ENCODE data around the gene NLGN4Y.

NLGN4Y gene

GRCh38 chrY:14679181-14679580 lies 154.9 kb downstream of the NLGN4Y start:
- no peak for DNase-seq

DNA sequence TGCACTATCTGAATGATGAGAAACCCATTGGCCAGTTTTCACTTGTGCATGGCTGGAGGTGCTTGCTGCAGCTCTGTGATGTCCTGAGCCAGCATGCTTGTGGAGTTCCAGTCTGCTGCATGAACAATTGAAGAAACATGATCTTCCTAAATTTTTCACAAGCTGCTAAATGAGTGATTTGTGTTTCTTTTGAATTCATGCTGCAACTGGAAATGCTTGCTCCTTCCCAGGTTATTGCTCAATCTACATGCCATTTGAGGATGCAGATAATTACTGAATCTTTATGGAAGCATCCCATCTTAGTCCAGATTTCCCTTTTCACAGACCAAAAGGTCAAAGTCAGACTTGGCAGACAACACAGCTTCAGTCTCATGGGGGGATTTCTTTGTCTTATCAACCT lies 170.2 kb downstream of the NLGN4Y start:
- DNase-seq: no peak

DNA sequence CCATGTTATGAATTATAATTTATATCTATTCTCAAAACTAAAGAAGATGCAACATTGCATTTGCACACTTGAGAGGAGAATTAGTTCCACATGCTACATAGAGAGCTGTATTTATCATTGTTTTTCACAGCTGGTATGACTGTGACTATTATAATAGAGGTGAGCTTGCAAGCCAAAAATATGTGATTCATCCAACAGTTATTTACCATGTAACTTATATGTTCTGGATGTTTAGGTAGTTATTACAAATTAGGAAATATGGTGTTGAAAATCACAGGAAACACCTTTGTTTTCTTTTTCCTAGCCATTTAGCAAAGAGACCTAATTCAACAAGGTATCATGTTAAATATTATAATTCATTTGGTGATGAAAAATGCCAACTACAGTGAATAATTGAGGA lies 183.8 kb downstream of the NLGN4Y start:
- DNase-seq: no peak

DNA sequence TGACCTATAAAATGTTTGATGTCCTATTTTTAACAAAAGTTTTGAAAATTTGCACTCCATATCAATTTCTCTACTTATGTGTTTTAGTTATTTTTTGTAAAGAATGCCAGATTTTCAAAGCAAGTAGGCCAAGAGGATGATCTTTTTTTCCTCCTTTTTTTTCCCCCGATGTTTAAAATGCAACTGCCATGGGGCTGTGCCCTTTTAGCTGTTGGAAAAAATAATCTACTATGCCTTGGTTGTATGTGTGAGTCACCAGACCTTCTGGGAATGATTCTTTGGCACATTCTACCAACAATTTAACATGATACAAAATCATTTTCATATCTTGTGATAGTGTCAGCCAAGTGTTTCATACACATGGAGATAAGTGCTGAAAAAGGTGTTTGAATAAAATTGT lies 217.3 kb downstream of the NLGN4Y start:
- DNase-seq: no peak

DNA sequence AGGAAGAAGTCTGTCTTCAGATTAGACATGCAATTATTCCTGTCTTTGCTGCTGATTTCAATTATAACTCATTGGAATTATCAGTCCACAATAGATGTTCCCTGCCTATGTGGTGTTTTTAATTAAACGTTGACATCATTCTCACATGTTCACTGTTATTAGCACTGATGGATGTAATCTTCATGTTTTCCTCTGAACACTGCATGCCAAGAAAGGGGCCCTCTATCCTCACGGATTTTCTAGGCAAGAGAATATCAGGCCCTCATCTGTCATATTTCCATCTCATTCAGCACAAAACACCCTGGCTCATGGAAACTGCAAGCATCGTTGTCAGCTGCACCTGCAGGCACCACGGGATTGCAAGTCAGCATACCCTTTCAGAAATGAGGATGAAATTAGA lies 224.0 kb downstream of the NLGN4Y start:
- DNase-seq: no peak

DNA sequence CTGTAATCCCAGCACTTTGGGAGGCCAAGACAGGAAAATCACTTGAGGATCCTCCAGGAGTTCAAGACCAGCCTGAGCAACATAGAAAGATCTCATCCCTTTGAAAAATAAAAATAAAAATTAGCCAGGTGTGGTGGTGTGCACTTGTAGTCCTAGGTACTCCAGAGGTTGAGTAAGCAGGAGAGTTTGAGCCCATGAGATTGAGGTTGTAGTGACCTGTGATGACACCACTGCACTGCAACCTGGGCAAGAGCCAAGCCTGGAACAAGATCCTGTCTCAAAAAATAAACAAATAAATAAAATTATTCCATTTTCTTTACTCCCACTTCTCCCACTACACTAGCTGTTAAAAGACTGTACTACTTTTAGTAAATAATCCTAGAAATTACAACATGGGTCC lies 231.2 kb downstream of the NLGN4Y start:
- no peak for DNase-seq

DNA sequence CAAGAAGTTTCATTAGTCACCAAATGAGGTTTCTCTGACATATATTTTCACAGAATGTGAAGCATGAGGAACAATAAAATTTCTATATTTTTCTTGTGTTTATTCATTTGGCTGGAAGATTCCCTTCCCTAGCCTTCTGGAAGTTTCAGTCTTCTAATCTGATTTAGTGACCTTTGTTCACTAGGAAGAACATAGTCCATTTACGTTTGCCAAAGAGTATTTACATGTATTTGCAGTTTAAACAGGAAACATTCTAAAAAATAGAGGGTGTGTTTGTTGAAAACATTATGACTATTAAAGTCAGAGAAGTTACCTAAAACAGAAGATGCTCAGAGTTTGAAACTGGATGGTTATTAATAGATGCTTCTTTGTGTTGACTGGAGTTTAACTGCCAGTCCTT lies 238.6 kb downstream of the NLGN4Y start:
- DNase-seq: no peak

DNA sequence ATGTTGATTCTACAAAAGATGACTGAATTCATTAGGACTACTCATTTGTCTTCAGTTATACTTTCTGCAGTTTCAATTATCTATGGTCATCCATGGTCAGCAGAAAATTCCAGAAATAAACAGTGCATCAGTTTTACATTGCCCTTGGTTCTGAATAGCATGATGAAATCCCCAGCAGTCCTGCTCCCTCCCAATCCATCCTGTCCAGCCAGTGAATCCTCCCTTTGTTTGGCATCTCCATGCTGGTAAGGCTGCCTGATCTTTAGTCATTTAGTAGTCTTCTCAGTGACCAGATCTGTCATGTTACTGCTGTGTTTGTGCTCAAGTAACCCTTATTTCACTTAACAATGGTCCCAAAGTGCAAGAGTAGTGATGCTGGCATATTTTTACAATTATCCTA lies 239.3 kb downstream of the NLGN4Y start:
- no peak for DNase-seq

DNA sequence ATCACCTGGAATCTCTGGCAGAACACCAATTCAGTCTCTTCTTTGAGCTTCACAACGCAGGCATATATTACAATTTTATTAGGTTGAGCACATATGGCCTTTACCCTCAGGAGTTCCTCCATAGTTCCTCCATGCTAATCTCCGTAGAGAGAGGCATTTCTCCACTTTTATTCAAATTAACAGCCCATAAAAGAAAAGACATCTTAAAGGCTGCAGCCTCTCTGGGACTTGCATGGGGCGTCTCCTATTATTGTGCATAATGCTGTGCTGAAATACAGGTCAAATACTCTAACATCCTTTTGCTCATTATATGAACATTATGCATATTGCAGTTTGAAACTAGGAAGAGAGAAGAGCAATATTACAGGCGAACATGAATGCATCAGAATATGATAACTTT lies 253.9 kb downstream of the NLGN4Y start:
- no peak for DNase-seq

GRCh38 chrY:14793104-14793503 lies 268.8 kb downstream of the NLGN4Y start:
- DNase-seq: no peak

DNA sequence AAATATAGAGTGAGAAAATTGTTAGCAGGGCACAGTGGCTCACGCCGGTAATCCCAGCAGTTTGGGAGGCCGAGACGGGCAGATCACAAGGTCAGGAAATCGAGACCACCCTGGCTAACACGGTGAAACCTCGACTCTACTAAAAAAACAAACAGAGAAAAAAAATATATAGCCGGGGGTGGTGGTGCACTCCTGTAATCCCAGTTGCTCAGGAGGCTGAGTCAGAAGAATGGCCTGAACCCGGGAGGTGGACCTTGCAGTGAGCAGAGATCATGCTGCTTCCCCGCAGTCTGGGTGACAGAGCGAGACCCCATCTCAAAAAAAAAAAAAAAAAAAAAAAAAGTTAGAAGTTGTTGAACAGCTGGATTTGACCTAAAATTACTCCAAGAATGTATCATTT lies 269.3 kb downstream of the NLGN4Y start:
- DNase-seq: no peak

DNA sequence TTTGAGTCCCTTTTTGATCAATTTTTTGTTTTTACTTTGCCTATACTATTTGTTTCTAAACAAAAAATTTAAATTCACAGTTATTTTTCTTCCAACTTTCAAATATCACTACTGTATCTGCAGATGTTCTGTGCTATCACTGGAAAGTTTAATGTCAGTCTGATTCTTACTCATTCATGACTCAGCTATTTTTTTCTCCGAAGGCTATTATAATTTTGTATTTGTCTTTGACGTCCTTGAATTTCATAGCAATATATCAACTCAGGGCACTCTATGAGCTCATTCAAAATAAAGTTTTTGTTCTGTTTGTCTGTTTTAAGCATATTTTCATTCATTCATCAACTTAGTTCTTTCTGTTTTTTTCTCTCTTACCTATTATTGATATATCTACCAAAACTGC lies 273.7 kb downstream of the NLGN4Y start:
- no peak for DNase-seq

DNA sequence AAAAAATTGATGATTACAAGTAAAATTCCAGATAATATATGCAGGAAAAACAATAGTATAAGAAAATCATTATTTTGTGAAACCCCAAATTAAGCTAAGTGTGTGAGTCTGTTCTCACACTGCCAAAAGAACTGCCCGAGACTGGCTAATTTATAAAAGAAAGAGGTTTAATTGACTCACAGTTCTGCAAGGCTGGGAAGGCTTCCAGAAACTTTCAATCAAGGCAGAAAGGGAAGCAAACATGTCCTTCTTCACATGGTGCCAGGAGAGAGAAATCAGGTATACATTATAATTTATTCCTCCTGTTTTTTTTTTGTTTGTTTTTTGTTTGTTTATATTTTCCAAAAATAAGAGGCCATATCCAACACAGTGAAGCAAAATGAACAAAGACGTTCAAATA lies 276.8 kb downstream of the NLGN4Y start:
- DNase-seq: no peak

DNA sequence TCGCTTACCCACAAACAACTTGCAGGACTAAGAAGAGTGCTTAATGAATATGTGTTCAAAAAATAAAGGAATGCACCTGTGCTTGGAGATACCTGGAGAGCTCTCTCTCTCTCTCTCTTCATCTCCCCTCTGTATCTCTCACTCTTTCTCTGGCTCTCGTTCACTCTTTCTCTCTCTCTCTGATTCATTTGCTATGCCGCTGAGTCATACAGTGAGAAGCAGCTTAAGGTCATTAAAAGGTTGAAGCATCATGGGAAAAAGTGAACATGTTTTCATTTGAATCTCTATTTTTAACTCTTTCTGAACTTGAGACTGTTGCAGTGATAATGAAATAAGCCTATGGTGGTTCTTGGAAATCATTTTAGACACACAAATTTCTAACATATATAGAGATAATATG lies 277.8 kb downstream of the NLGN4Y start:
- no peak for DNase-seq

DNA sequence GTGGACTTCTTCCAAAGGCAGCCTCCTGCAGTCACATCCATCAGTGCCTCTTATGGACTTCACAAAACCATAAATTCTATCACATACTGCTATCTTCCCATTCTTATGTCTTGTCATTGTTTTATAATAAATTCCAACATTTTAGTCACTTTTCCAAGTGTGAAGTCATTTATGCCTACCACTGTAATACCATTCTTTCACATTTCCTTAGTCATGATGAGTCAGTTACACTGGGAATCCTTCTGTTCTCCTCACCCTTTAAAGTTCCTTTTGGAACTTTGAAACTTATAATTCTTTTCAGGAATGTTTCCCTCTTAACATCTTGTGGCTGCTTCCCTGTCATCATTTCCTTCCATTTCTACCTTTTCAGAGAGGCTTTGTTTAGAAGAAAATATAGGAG lies 279.7 kb downstream of the NLGN4Y start:
- no peak for DNase-seq

- no peak for DNase-seq
Observed at GRCh38 chrY:14818452-14818851, 294.1 kb downstream of the NLGN4Y start.

DNA sequence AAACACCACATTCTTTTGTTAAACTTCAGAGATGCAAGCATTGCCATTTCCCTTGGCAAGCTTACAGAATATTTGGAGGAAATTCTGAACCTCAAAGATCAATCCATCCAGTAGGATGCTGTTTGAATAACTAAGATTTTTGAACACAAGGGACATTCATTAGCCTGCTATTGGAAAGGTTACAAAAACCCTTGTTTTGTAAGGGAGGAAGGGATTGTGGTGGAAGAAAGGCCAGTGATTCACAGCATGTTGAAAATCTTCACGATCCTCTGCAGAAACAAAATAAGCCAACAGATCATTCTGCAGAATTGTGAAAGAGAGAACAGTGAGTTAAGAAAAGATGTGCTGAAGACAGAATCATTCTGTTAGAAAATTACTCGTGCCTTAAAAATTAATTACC lies 297.9 kb downstream of the NLGN4Y start:
- no peak for DNase-seq

DNA sequence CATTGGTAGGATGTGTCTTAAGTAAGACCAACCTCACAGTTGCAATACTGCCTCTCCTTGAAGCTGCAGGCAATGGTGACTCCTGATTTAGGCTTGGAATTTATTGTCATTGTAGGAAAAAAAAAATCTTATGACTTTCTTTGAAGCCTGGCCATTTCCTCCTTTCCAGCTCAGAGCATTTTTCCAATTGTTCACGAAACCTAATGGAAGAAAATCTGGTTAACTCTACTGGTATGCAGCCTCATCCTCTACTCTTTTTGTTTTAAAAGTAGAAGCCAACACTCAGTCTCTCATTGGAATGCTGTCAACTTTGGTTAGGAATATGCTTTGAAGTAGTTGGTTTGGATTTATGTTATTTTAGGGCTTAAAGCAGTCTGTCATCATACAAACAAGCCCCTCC lies 298.6 kb downstream of the NLGN4Y start:
- DNase-seq: no peak

DNA sequence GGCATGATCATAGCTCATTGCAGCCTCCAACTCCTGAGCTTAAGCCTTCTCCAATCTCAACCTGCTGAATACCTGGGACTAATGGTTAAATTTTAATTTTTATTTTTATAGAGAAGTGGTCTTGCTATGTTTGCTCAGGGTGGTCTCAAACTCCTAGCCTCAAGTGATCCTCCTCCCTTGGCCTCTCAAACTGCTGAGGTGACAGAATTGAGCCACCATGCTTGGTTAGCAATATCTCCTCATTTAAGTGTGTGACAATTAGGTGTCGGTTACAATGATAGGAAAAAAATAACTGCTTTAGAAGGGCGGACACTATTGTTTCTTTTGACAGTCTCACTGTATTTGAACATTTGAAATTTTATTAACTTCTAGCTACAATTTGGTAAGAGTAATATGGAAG lies 300.3 kb downstream of the NLGN4Y start:
- DNase-seq: no peak

GRCh38 chrY:14825728-14826127 lies 301.4 kb downstream of the NLGN4Y start:
- no peak for DNase-seq

- no peak for DNase-seq
Observed at GRCh38 chrY:14828531-14828930, 304.2 kb downstream of the NLGN4Y start.

GRCh38 chrY:14829366-14829885 lies 305.1 kb downstream of the NLGN4Y start:
- DNase-seq: no peak

DNA sequence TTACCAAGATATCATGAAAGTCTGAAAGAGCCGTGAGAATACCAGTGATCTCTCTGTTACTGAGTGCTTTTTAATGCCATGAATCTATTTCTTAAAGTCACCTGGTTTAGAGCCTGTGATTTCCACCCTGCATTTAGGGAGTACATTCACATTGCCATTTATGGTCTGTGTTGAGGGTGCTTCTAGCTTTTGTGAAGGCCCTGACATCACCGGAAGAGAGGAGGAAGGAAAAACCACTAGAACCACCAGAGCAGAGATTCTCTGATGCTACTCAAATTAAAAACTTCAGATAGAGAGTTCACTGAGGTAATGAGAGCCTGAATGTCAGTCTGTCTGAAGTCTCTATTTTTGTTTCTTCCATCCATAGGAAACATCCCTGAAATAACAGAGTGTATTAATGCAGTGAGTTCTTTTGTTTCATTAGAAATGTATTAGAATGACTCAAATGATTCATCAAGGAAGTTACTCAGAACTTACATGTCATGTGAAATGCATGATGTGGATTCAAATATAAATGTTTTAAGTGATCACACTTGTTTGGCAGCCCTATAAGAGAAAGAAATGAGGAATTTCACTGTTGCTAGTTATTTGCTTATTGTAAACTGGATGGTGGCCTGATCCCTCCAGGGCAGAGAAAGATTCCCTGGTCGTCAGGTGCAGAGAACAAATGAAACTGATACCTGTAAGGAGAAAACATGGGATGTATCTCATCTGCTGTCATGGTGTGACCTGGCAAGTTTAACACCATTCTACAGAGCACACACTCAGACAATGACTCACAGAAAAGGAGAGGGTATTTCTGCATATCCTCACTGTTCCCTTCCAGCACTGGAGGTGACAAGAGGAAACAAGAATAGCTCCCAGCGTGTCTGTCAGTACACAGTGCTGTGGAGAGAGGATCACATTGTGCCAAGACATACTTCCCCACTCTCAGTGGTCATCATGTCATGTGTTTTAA lies 310.1 kb downstream of the NLGN4Y start:
- no peak for DNase-seq

- no peak for DNase-seq
Observed at GRCh38 chrY:14837466-14837865, 313.1 kb downstream of the NLGN4Y start.

GRCh38 chrY:14850734-14851133 lies 326.4 kb downstream of the NLGN4Y start:
- DNase-seq: no peak
